DMS153 treated with DMSO at 0.1 percent for 48 hours (cell line): ENCODE measurements around the gene RNU5D-1.

Source experiments
- DNase-seq: peaks from one replicate; lab custom pipeline; 2025; ENCODE audit not compliant: unreplicated experiment; lab: John Stamatoyannopoulos, UW

RNU5D-1 gene

GRCh38 chr1:44733365-44733764 lies 2.4 kb upstream of the RNU5D-1 start:
- no peak for DNase-seq

GRCh38 chr1:44724955-44725698 lies 5.8 kb downstream of the RNU5D-1 start:
- DNase-seq, result no peak

GRCh38 chr1:44724296-44724954 lies 6.5 kb downstream of the RNU5D-1 start:
- no peak for DNase-seq

GRCh38 chr1:44723496-44724295 lies 7.3 kb downstream of the RNU5D-1 start:
- DNase-seq, result no peak

- no peak for DNase-seq
Observed at GRCh38 chr1:44723064-44723463, 7.9 kb downstream of the RNU5D-1 start.

- peak; percentile 98 for DNase-seq
Observed at GRCh38 chr1:44721485-44722361, 9.2 kb downstream of the RNU5D-1 start.

- DNase-seq, result no peak
Observed at GRCh38 chr1:44720281-44720680, 10.7 kb downstream of the RNU5D-1 start.

- no peak for DNase-seq
Observed at GRCh38 chr1:44719318-44719717, 11.7 kb downstream of the RNU5D-1 start.

GRCh38 chr1:44718091-44718490 lies 12.9 kb downstream of the RNU5D-1 start:
- no peak for DNase-seq

- DNase-seq, result no peak
Observed at GRCh38 chr1:44717653-44718052, 13.3 kb downstream of the RNU5D-1 start.

GRCh38 chr1:44717156-44717555 lies 13.8 kb downstream of the RNU5D-1 start:
- DNase-seq, result no peak

- peak; percentile 90 for DNase-seq
Observed at GRCh38 chr1:44714944-44715571, 15.9 kb downstream of the RNU5D-1 start.

- no peak for DNase-seq
Observed at GRCh38 chr1:44714532-44714931, 16.4 kb downstream of the RNU5D-1 start.

- peak; percentile 32 for DNase-seq
Observed at GRCh38 chr1:44713321-44713781, 17.6 kb downstream of the RNU5D-1 start.

GRCh38 chr1:44707959-44708831 lies 22.8 kb downstream of the RNU5D-1 start:
- DNase-seq, result peak; percentile 62

- DNase-seq, result no peak
Observed at GRCh38 chr1:44707112-44707881, 23.7 kb downstream of the RNU5D-1 start.

GRCh38 chr1:44705938-44706337 lies 25.0 kb downstream of the RNU5D-1 start:
- DNase-seq, result no peak

- no peak for DNase-seq
Observed at GRCh38 chr1:44705470-44705869, 25.5 kb downstream of the RNU5D-1 start.
